ENCODE measurements around the gene MAD1L1.

DNA sequence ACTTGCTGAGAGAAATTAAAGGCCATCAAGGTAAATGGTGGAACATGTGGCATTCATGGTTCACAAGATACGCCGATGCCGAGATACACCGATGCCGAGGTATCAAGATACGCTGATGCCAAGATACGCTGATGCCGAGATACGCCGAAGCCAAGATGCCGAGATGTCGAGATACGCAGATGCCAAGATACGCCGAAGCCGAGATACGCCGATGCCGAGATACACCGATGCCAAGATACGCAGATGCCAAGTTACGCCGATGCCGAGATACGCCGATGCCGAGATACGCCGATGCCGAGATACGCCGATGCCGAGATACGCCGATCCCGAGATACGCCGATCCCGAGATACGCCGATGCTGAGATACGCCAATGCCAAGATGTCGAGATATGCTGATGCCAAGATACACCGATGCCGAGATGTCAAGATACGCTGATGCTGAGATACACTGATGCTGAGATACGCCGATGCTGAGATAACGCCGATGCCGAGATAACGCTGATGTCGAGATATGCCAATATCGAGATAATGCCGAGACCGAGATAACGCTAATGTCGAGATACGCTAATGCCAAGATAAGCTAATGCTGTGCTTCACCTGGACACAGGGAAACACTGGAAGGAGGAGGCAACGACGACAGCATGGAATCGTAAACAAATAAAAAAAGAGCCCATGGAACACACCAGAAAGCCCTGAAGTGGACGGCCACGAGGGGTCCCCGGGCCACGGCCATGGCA is 172.6 kb downstream of the MAD1L1 start:
- TF ChIP-seq, protein P1, sequence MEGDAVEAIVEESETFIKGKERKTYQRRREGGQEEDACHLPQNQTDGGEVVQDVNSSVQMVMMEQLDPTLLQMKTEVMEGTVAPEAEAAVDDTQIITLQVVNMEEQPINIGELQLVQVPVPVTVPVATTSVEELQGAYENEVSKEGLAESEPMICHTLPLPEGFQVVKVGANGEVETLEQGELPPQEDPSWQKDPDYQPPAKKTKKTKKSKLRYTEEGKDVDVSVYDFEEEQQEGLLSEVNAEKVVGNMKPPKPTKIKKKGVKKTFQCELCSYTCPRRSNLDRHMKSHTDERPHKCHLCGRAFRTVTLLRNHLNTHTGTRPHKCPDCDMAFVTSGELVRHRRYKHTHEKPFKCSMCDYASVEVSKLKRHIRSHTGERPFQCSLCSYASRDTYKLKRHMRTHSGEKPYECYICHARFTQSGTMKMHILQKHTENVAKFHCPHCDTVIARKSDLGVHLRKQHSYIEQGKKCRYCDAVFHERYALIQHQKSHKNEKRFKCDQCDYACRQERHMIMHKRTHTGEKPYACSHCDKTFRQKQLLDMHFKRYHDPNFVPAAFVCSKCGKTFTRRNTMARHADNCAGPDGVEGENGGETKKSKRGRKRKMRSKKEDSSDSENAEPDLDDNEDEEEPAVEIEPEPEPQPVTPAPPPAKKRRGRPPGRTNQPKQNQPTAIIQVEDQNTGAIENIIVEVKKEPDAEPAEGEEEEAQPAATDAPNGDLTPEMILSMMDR (IDR thresholded peaks at IDR 0.05) = no peak
- no peak for TF ChIP-seq POLR2A (IDR thresholded peaks at IDR 0.05)
